CD14-positive monocyte (primary cell): ENCODE measurements around the gene C16orf92. TPM values are rescaled to one million over a fixed set of nuclear protein-coding genes. Genes with fewer than 3 reads are reported as not detected.
A peak's percentile ranks its signal among the peaks of the same experiment; 100 is the strongest.
"Not testable (repeated sequence)": the region's sequence is repeated elsewhere in the genome, so short reads cannot be mapped to it uniquely, and the experiment has no call there.

ENCODE experiments used
- DNase-seq, 3 donors: peaks; one replicate each; pipeline ENCODE4 v3.0.0-alpha.2; 2011 to 2022
- H2AFZ ChIP-seq: 2 replicates; pipeline ENCODE4 v1.6.0; 2012; ENCODE audit warnings: mild to moderate bottlenecking, low read depth, low read length, inconsistent platforms; ENCODE audit not compliant: insufficient read depth, poor library complexity, severe bottlenecking
- H3K27ac ChIP-seq, 2 donors: 1 replicate in 1 of 2; 2 replicates in 1 of 2; pipeline ENCODE4 v1.5.1; 2012 to 2013; ENCODE audit warnings: low read length in 2 of 2, control low read depth in 1 of 2, inconsistent platforms in 1 of 2, low read depth in 1 of 2, mild to moderate bottlenecking in 1 of 2
- H3K27me3 ChIP-seq, 2 donors: one replicate each; pipeline versions ENCODE4 v1.6.0 to v1.6.1; 2011 to 2013; ENCODE audit warnings: low read length in 2 of 2; ENCODE audit not compliant: control insufficient read depth in 2 of 2, insufficient read depth in 2 of 2
- H3K36me3 ChIP-seq, 2 donors: replicated peaks in 1 of 2; 1 replicate in 1 of 2; 2 replicates in 1 of 2; pipeline versions ENCODE4 v1.5.1 to v1.6.1; 2012 to 2013; ENCODE audit warnings: low read length in 2 of 2, control low read depth in 1 of 2, inconsistent platforms in 1 of 2, mild to moderate bottlenecking in 1 of 2; ENCODE audit not compliant: insufficient read depth in 2 of 2, control insufficient read depth in 1 of 2
- H3K4me1 ChIP-seq, 2 donors: 1 replicate in 1 of 2; 2 replicates in 1 of 2; pipeline versions ENCODE4 v1.5.1 to v1.6.1; 2012 to 2013; ENCODE audit warnings: low read length in 2 of 2, control low read depth in 1 of 2, inconsistent platforms in 1 of 2, mild to moderate bottlenecking in 1 of 2, moderate library complexity in 1 of 2; ENCODE audit not compliant: insufficient read depth in 2 of 2, control insufficient read depth in 1 of 2
- H3K4me2 ChIP-seq: replicated peaks from 2 replicates; pipeline ENCODE3; 2012; ENCODE audit warnings: low read length, moderate library complexity, mild to moderate bottlenecking; ENCODE audit not compliant: poor library complexity, severe bottlenecking; ENCODE audit errors: extremely low read depth
- H3K4me3 ChIP-seq, 3 experiments: fragments of 200-600 bp in 1 of 3; sonication (generic) in 1 of 3; replicated peaks in 1 of 3; 1 replicate in 2 of 3; 2 replicates in 1 of 3; pipeline ENCODE4 v1.5.1; 2011 to 2013; ENCODE audit warnings: low read length in 3 of 3, mild to moderate bottlenecking in 3 of 3, control low read depth in 2 of 3, low read depth in 2 of 3, inconsistent platforms in 1 of 3, moderate library complexity in 1 of 3
- H3K79me2 ChIP-seq: 2 replicates; pipeline ENCODE4 v1.6.0; 2012; ENCODE audit warnings: mild to moderate bottlenecking, control low read depth, inconsistent platforms, low read length, moderate library complexity; ENCODE audit not compliant: insufficient read depth
- H3K9ac ChIP-seq: 2 replicates; pipeline ENCODE4 v1.6.0; 2017; ENCODE audit warnings: low read length, mild to moderate bottlenecking; ENCODE audit not compliant: insufficient read depth, poor library complexity, severe bottlenecking
- H3K9me3 ChIP-seq, 2 donors: replicated peaks in 1 of 2; 1 replicate in 1 of 2; 2 replicates in 1 of 2; pipeline versions ENCODE4 v1.5.1 to v1.6.1; 2012 to 2013; ENCODE audit warnings: low read length in 2 of 2, control low read depth in 1 of 2; ENCODE audit not compliant: control insufficient read depth in 1 of 2, insufficient read depth in 1 of 2
- H4K20me1 ChIP-seq: 2 replicates; pipeline ENCODE4 v1.6.0; 2012; ENCODE audit warnings: mild to moderate bottlenecking, low read length, control low read depth, moderate library complexity; ENCODE audit not compliant: insufficient read depth
- H3K27ac Mint-ChIP-seq, 7 donors: one replicate each; pipeline ENCODE4 v1.8.0; 2020; ENCODE audit warnings: mild to moderate bottlenecking in 7 of 7, mixed read lengths in 7 of 7, moderate library complexity in 6 of 7, inconsistent platforms in 2 of 7
- H3K27me3 Mint-ChIP-seq, 3 donors: one replicate each; pipeline ENCODE4 v1.8.0; 2021 to 2022; ENCODE audit warnings: low read depth in 3 of 3, mild to moderate bottlenecking in 3 of 3, mixed read lengths in 3 of 3, moderate library complexity in 3 of 3, inconsistent platforms in 1 of 3
- H3K36me3 Mint-ChIP-seq, 2 donors: one replicate each; pipeline ENCODE4 v1.8.0; 2020; ENCODE audit warnings: mixed read lengths in 2 of 2, inconsistent platforms in 1 of 2, mild to moderate bottlenecking in 1 of 2
- H3K4me1 Mint-ChIP-seq: one replicate; pipeline ENCODE4 v1.8.0; 2020; ENCODE audit warnings: mild to moderate bottlenecking, mixed read lengths
- H3K4me3 Mint-ChIP-seq, 2 donors: one replicate each; pipeline ENCODE4 v1.8.0; 2020; ENCODE audit warnings: mild to moderate bottlenecking in 2 of 2, mixed read lengths in 2 of 2, moderate library complexity in 1 of 2
- H3K9me3 Mint-ChIP-seq, 7 donors: one replicate each; pipeline ENCODE4 v1.8.0; 2020 to 2022; ENCODE audit warnings: mixed read lengths in 7 of 7, mild to moderate bottlenecking in 6 of 7, moderate library complexity in 6 of 7, inconsistent platforms in 2 of 7
- WGBS: methylation state at CpG from one replicate; pipeline ENCODE4 v1.1.5; 2013; ENCODE audit warnings: missing lambda C conversion rate; ENCODE audit not compliant: insufficient coverage; 5-methylcytosine and 5-hydroxymethylcytosine counted together
- intact Hi-C, 2 donors: fragments of 100-400 bp; cut with micrococcal nuclease; formaldehyde crosslinking; loops; one replicate each; pipeline versions ENCODE4 v1.15.0 to v1.15.1; 2023
- polyA plus RNA-seq, 3 donors: library from polyadenylated mRNA; depleted of rRNA in 1 of 3; unstranded in 2 of 3; stranded (reverse) in 1 of 3; fragments of 300-500 nt in 2 of 3; fragments of >200 nt in 1 of 3; fragmentation: Illumina TruSeq in 2 of 3; gene quantifications; 1 replicate in 2 of 3; 2 replicates in 1 of 3; pipeline ENCODE4 v1.2.3, GENCODE V29; 2012 to 2021
- TF ChIP-seq, protein P1 (sequence below): fragments of 200-600 bp; IDR thresholded peaks from one replicate; pipeline ENCODE4 v1.8.0; 2022; ENCODE audit warnings: antibody characterized with exemption, mild to moderate bottlenecking

Gene C16orf92
- polyA plus RNA-seq, 3 donors, result not detected

DNA sequence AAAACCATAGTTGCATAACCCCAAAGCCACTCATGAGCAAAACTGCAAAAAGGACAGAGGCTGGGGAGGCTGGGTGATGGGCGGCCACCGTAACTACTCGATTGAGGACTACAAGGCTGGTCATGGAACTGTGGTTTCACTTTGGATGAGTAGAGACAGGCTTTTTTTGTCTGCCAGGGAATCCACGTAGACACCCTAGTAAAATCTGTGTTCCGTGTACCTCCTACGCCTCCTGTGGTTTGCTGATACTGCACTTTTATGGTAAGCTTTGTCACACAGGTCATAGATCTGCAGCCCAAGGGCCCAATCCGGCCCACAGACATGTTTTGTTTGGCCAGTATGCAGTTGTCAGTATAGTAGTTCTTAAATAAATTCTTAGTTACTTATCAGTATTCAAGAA lies 10.3 kb downstream of the C16orf92 start:
- intact Hi-C loops, result no loop called here
- Histone ChIP-seq H3K27me3 (peaks cover 30 to 44% of the 10 kb centered on the region in 2 donors), H3K36me3 (no peaks in the 10 kb centered on the region), H3K79me2 (no peaks in the 10 kb centered on the region), H3K9me3 (peaks cover 0 to 6% of the 10 kb centered on the region in 2 donors), H3K9ac (no peak overlapping the region), H3K4me2 (no peak overlapping the region), H4K20me1 (no peaks in the 10 kb centered on the region), H3K27ac (no peak overlapping the region), H3K4me1 (peaks cover 0 to 4% of the 10 kb centered on the region in 2 donors), H2AFZ (no peak overlapping the region), H3K4me3 (no peak overlapping the region)
- Mint-ChIP-seq H3K27ac (no peak overlapping the region), H3K4me1 (peaks cover 3% of the 10 kb centered on the region), H3K9me3 (peaks cover 0 to 8% (median 5%) of the 10 kb centered on the region in 7 donors), H3K4me3 (no peak overlapping the region), H3K27me3 (peaks cover 42 to 75% (median 53%) of the 10 kb centered on the region in 3 donors), H3K36me3 (no peaks in the 10 kb centered on the region)
- TF ChIP-seq, protein P1, sequence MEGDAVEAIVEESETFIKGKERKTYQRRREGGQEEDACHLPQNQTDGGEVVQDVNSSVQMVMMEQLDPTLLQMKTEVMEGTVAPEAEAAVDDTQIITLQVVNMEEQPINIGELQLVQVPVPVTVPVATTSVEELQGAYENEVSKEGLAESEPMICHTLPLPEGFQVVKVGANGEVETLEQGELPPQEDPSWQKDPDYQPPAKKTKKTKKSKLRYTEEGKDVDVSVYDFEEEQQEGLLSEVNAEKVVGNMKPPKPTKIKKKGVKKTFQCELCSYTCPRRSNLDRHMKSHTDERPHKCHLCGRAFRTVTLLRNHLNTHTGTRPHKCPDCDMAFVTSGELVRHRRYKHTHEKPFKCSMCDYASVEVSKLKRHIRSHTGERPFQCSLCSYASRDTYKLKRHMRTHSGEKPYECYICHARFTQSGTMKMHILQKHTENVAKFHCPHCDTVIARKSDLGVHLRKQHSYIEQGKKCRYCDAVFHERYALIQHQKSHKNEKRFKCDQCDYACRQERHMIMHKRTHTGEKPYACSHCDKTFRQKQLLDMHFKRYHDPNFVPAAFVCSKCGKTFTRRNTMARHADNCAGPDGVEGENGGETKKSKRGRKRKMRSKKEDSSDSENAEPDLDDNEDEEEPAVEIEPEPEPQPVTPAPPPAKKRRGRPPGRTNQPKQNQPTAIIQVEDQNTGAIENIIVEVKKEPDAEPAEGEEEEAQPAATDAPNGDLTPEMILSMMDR, result no peak
- no peak for DNase-seq
- WGBS, result 68% methylated on average over 3 of the region's 7 CpGs

DNA sequence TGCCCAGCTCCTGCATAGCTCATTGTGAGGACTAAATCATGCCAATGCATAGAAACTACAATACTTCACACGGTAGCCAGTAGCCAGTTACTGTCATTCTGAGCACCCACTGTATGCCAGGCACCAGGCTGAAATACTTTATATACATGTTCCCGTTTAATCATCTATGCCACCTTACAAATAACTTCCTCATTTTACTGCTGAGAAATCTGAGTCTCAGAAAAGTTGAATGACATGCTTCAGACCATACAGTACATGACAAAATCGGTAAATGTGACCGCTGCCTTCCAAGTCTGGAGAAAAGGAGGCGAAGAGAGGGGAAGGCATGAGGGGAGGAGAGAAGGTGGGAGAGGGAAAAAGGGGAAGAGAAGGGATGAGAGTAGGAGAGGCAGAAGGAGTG lies 17.2 kb downstream of the C16orf92 start:
- TF ChIP-seq, protein P1, result no peak
- Histone ChIP-seq H3K36me3 (no peaks in the 10 kb centered on the region), H3K4me2 (no peak overlapping the region), H3K79me2 (no peaks in the 10 kb centered on the region), H3K9me3 (no peaks in the 10 kb centered on the region), H3K4me3 (no peak overlapping the region), H3K27ac (no peak overlapping the region), H3K4me1 (peaks cover 0 to 3% of the 10 kb centered on the region in 2 donors), H2AFZ (no peak overlapping the region), H4K20me1 (no peaks in the 10 kb centered on the region), H3K9ac (no peak overlapping the region), H3K27me3 (no peaks in the 10 kb centered on the region)
- peak; percentile 27 to 35 (median 31) for DNase-seq
- Mint-ChIP-seq H3K4me1 (peaks cover 2% of the 10 kb centered on the region), H3K36me3 (no peaks in the 10 kb centered on the region), H3K27me3 (peaks cover 6 to 18% (median 7%) of the 10 kb centered on the region in 3 donors), H3K4me3 (peak overlapping the region in 1 of 2 donors; percentile 58), H3K27ac (peak overlapping the region in 1 of 7 donors; percentile 76), H3K9me3 (no peaks in the 10 kb centered on the region)
- intact Hi-C loops, result no loop called here
- 15% methylated on average over 4 of the region's 5 CpGs for WGBS

DNA sequence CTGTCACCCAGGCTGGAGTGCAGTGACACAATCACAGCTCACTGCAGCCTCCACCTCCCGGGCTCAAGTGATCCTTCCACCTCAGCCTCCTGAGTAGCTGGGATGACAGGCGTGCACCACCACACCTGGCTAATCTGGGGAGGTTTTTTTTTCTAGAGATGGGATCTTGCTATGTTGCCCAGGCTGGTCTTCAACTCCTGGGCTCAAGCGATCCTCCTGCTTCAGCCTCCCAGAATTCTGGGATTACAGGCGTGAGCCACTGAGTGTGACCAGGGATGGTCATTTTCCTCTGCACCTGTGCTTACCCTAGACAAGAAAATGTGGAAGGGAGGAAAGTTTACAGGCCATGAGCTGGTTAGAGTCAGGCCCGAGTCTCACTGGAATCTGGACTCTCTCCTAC lies 17.7 kb downstream of the C16orf92 start:
- H3K9me3 ChIP-seq, H3K4me1 Mint-ChIP-seq, H3K36me3 ChIP-seq, DNase-seq, H3K36me3 Mint-ChIP-seq, H3K27me3 ChIP-seq, H3K79me2 ChIP-seq, H3K4me3 ChIP-seq, H4K20me1 ChIP-seq, H3K27ac Mint-ChIP-seq, intact Hi-C loops, H3K9ac ChIP-seq, H2AFZ ChIP-seq, H3K4me1 ChIP-seq, H3K4me2 ChIP-seq, H3K27ac ChIP-seq, H3K9me3 Mint-ChIP-seq: not testable (repeated sequence)
- 100% methylated on average over 1 of the region's 5 CpGs for WGBS
- Mint-ChIP-seq H3K27me3 (peaks cover 3 to 14% (median 6%) of the 10 kb centered on the region in 3 donors), H3K4me3 (peak overlapping the region in 1 of 2 donors; percentile 26)
